Peyer's patch (tissue), 4 donors: ENCODE measurements around the gene CARM1. TPM values are rescaled to one million over a fixed set of nuclear protein-coding genes. Genes with fewer than 3 reads are reported as not detected.
"Not testable (repeated sequence)": the region's sequence is repeated elsewhere in the genome, so short reads cannot be mapped to it uniquely, and the experiment has no call there.

Experiments used
- DNase-seq, 3 donors: peaks; one replicate each; pipeline ENCODE4 v3.0.0-alpha.2; 2017 to 2019
- H3K27ac ChIP-seq, 4 donors: fragments of 200-600 bp; sonication (generic); one replicate each; pipeline ENCODE4 v1.5.1; 2016 to 2019
- H3K27me3 ChIP-seq, 2 donors: fragments of 200-600 bp; sonication (generic); one replicate each; pipeline ENCODE4 v1.5.1; 2019
- H3K36me3 ChIP-seq, 3 donors: fragments of 200-600 bp; sonication (generic); one replicate each; pipeline ENCODE4 v1.5.1; 2016 to 2019
- H3K4me1 ChIP-seq, 4 donors: fragments of 200-600 bp; sonication (generic); one replicate each; pipeline ENCODE4 v1.5.1; 2016 to 2019
- H3K4me3 ChIP-seq, 4 donors: fragments of 200-600 bp; sonication (generic); 1 replicate in 3 of 4; 2 replicates in 1 of 4; pipeline ENCODE4 v1.5.1; 2016 to 2019; ENCODE audit warnings: mild to moderate bottlenecking in 1 of 4
- H3K9me3 ChIP-seq, 4 donors: fragments of 200-600 bp; sonication (generic); one replicate each; pipeline ENCODE4 v1.5.1; 2016 to 2019; ENCODE audit warnings: mild to moderate bottlenecking in 1 of 4
- POLR2A ChIP-seq, 2 donors: fragments of 450-650 bp; IDR thresholded peaks; one replicate each; pipeline ENCODE4 v1.5.1; 2017; ENCODE audit warnings: antibody characterized with exemption in 2 of 2, mild to moderate bottlenecking in 2 of 2, moderate library complexity in 2 of 2
- total RNA-seq, 4 donors: library from RNA; depleted of rRNA; stranded (reverse); fragments of >200 nt; gene quantifications; one replicate each; pipeline ENCODE4 v1.1.0, GENCODE V29; 2016
- TF ChIP-seq, protein P1 (sequence below), 6 experiments: fragments of 450-650 bp in 4 of 6; fragments of 200-600 bp in 2 of 6; sonication (generic) in 1 of 6; IDR thresholded peaks; one replicate each; pipeline ENCODE4 v1.5.1; 2017 to 2019; ENCODE audit warnings: antibody characterized with exemption in 6 of 6, mild to moderate bottlenecking in 3 of 6, moderate library complexity in 1 of 6

Gene CARM1
- total RNA-seq, 4 donors from 2014 or later = 23.8 to 40.6 (median 29.7) TPM

- peaks cover 0 to 2% (median 0%) of the 10 kb centered on the region in 4 donors for H3K4me1 ChIP-seq
- H3K36me3 ChIP-seq = peaks cover 0 to 6% (median 0%) of the 10 kb centered on the region in 3 donors
- H3K27ac ChIP-seq = no peak overlapping the region
- H3K4me3 ChIP-seq = no peak overlapping the region
- H3K9me3 ChIP-seq = no peaks in the 10 kb centered on the region
- TF ChIP-seq, protein P1, sequence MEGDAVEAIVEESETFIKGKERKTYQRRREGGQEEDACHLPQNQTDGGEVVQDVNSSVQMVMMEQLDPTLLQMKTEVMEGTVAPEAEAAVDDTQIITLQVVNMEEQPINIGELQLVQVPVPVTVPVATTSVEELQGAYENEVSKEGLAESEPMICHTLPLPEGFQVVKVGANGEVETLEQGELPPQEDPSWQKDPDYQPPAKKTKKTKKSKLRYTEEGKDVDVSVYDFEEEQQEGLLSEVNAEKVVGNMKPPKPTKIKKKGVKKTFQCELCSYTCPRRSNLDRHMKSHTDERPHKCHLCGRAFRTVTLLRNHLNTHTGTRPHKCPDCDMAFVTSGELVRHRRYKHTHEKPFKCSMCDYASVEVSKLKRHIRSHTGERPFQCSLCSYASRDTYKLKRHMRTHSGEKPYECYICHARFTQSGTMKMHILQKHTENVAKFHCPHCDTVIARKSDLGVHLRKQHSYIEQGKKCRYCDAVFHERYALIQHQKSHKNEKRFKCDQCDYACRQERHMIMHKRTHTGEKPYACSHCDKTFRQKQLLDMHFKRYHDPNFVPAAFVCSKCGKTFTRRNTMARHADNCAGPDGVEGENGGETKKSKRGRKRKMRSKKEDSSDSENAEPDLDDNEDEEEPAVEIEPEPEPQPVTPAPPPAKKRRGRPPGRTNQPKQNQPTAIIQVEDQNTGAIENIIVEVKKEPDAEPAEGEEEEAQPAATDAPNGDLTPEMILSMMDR (IDR thresholded peaks at IDR 0.05) = peak in 5 of 6 experiments; percentile 31 to 80 (median 71)
- TF ChIP-seq POLR2A (IDR thresholded peaks at IDR 0.05) = no peak
- peak in 2 of 3 donors; percentile 53 to 70 for DNase-seq
- no peaks in the 10 kb centered on the region for H3K27me3 ChIP-seq
These were observed 65.3 kb downstream of the CARM1 start for GRCh38 chr19:10936661-10937084.

DNA sequence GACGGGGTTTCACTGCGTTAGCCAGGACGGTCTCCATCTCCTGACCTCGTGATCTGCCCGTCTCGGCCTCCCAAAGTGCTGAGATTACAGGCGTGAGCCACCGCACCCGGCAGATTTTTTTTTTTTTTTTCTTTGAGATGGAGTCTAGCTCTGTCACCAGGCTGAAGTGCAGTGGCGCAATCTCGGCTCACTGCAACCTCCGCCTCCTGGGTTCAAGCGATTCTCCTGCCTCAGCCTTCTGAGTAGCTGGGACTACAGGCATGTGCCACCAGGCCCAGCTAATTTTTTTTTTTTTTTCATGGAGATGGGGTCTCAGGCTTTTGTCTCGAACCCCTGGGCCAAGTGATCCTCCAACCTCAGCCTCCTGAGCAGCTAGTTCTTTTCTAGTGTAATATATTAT is 70.3 kb downstream of the CARM1 start:
- DNase-seq, H3K4me3 ChIP-seq, H3K27ac ChIP-seq: not testable (repeated sequence)

GRCh38 chr19:10943412-10943811 is 72.1 kb downstream of the CARM1 start:
- not testable (repeated sequence) for H3K27me3 ChIP-seq, H3K9me3 ChIP-seq, DNase-seq, H3K36me3 ChIP-seq, H3K4me1 ChIP-seq, H3K27ac ChIP-seq, H3K4me3 ChIP-seq

More for the DNA sequence above, 70.3 kb downstream of the CARM1 start:
- H3K36me3 ChIP-seq, H3K27me3 ChIP-seq, H3K9me3 ChIP-seq, H3K4me1 ChIP-seq: not testable (repeated sequence)

GRCh38 chr19:10945264-10945663 is 73.9 kb downstream of the CARM1 start:
- no peaks in the 10 kb centered on the region for H3K27me3 ChIP-seq
- DNase-seq = no peak
- H3K36me3 ChIP-seq = no peaks in the 10 kb centered on the region
- no peak for TF ChIP-seq POLR2A (IDR thresholded peaks at IDR 0.05)
- TF ChIP-seq, protein P1 (IDR thresholded peaks at IDR 0.05) = no peak
- no peaks in the 10 kb centered on the region for H3K9me3 ChIP-seq
- H3K4me3 ChIP-seq = no peak overlapping the region
- H3K27ac ChIP-seq = no peak overlapping the region
- peaks cover 0 to 9% (median 2%) of the 10 kb centered on the region in 4 donors for H3K4me1 ChIP-seq

- DNase-seq = no peak
These were observed 75.8 kb downstream of the CARM1 start for GRCh38 chr19:10946958-10947657.

GRCh38 chr19:10952809-10953208 is 81.5 kb downstream of the CARM1 start:
- DNase-seq = peak in 2 of 3 donors; percentile 60 to 72
- no peaks in the 10 kb centered on the region for H3K36me3 ChIP-seq
- no peaks in the 10 kb centered on the region for H3K27me3 ChIP-seq
- TF ChIP-seq, protein P1 (IDR thresholded peaks at IDR 0.05) = no peak
- TF ChIP-seq POLR2A (IDR thresholded peaks at IDR 0.05) = peak in 1 of 2 donors; percentile 34
- peaks cover 0 to 6% (median 0%) of the 10 kb centered on the region in 4 donors for H3K4me1 ChIP-seq
- H3K27ac ChIP-seq = peak overlapping the region in 2 of 4 donors; percentile 31 to 73
- no peak overlapping the region for H3K4me3 ChIP-seq
- H3K9me3 ChIP-seq = no peaks in the 10 kb centered on the region

More at GRCh38 chr19:10946958-10947657, 75.8 kb downstream of the CARM1 start:
- Histone ChIP-seq H3K4me1 (peaks cover 0 to 3% (median 1%) of the 10 kb centered on the region in 4 donors), H3K36me3 (no peaks in the 10 kb centered on the region), H3K27me3 (no peaks in the 10 kb centered on the region), H3K4me3 (no peak overlapping the region), H3K9me3 (no peaks in the 10 kb centered on the region), H3K27ac (no peak overlapping the region)
- TF ChIP-seq, protein P1 (IDR thresholded peaks at IDR 0.05) = no peak
- no peak for TF ChIP-seq POLR2A (IDR thresholded peaks at IDR 0.05)

GRCh38 chr19:10959277-10959968 is 88.1 kb downstream of the CARM1 start:
- H3K27me3 ChIP-seq, DNase-seq, H3K9me3 ChIP-seq, H3K36me3 ChIP-seq: not testable (repeated sequence)
- H3K27ac ChIP-seq = peak overlapping the region in 3 of 4 donors; percentile 83 to 95 (median 88)
- peak overlapping the region in 2 of 4 donors; percentile 65 to 97 for H3K4me3 ChIP-seq
- H3K4me1 ChIP-seq = peaks cover 0 to 27% (median 12%) of the 10 kb centered on the region in 4 donors
